ENCODE data around the gene BRCA1. TPM values are rescaled to one million over a fixed set of nuclear protein-coding genes. Genes with fewer than 3 reads are reported as not detected.

The BRCA1 gene
- polyA plus RNA-seq, 1 donor from 2014 or later, result 1.0 TPM

GRCh38 chr17:43015579-43015978, 109.6 kb downstream of the BRCA1 start:
- no peak overlapping the region for H3K4me3 ChIP-seq (ENCODE audit: low read length)
- peaks cover 4% of the 10 kb centered on the region for H4K20me1 ChIP-seq (ENCODE audit: insufficient read depth)
- no peaks in the 10 kb centered on the region for H3K9me2 ChIP-seq (ENCODE audit: insufficient read depth, low read length)
- H3K79me2 ChIP-seq (replicated peaks; ENCODE audit: insufficient read depth, low read length), result peaks cover 42% of the 10 kb centered on the region
- no peaks in the 10 kb centered on the region for H3K27me3 ChIP-seq (ENCODE audit: insufficient read depth, low read depth, low read length)
- no peak overlapping the region for H3K27ac ChIP-seq (ENCODE audit: low read length)
- H3K4me2 ChIP-seq (ENCODE audit: low read length), result no peak overlapping the region
- H3K9ac ChIP-seq (ENCODE audit: low read length), result no peak overlapping the region
- H3K9me3 ChIP-seq (ENCODE audit: low read length), result no peaks in the 10 kb centered on the region
- H3F3A ChIP-seq (ENCODE audit: insufficient read depth, low read length, poor library complexity, severe bottlenecking), result peaks cover 7% of the 10 kb centered on the region
- H3K36me3 ChIP-seq (ENCODE audit: insufficient read depth, low read length), result no peaks in the 10 kb centered on the region
- H2AFZ ChIP-seq (ENCODE audit: low read depth, low read length), result no peak overlapping the region
- no peak for TF ChIP-seq POLR2AphosphoS5 (IDR thresholded peaks at IDR 0.05)
- TF ChIP-seq MXI1 (conservative IDR thresholded peaks at IDR 0.05; ENCODE audit: poor library complexity, severe bottlenecking), result no peak
- no peak for TF ChIP-seq SMC3 (conservative IDR thresholded peaks at IDR 0.05; ENCODE audit: poor library complexity)
- no peak for TF ChIP-seq EP300 (conservative IDR thresholded peaks at IDR 0.05; ENCODE audit: poor library complexity, severe bottlenecking)
- TF ChIP-seq EZH2 (IDR thresholded peaks at IDR 0.05; ENCODE audit: borderline replicate concordance, insufficient read depth, low read length, poor library complexity, severe bottlenecking), result no peak
- TF ChIP-seq REST (IDR thresholded peaks at IDR 0.05; ENCODE audit: borderline replicate concordance), result no peak
- TF ChIP-seq CTCF (IDR thresholded peaks at IDR 0.05; ENCODE audit: poor library complexity, severe bottlenecking), result no peak
- TF ChIP-seq RAD21 (conservative IDR thresholded peaks at IDR 0.05), result no peak
- no peak for TF ChIP-seq TAF1 (IDR thresholded peaks at IDR 0.05; ENCODE audit: low read depth)

- H3K4me3 ChIP-seq (ENCODE audit: low read length), result no peak overlapping the region
- no peaks in the 10 kb centered on the region for H3K36me3 ChIP-seq (ENCODE audit: insufficient read depth, low read length)
- no peak for TF ChIP-seq SMC3 (conservative IDR thresholded peaks at IDR 0.05; ENCODE audit: poor library complexity)
- no peak for TF ChIP-seq CTCF (IDR thresholded peaks at IDR 0.05; ENCODE audit: poor library complexity, severe bottlenecking)
- TF ChIP-seq EP300 (conservative IDR thresholded peaks at IDR 0.05; ENCODE audit: poor library complexity, severe bottlenecking), result no peak
- TF ChIP-seq EZH2 (IDR thresholded peaks at IDR 0.05; ENCODE audit: borderline replicate concordance, insufficient read depth, low read length, poor library complexity, severe bottlenecking), result no peak
- TF ChIP-seq RAD21 (conservative IDR thresholded peaks at IDR 0.05), result no peak
- no peak for TF ChIP-seq MXI1 (conservative IDR thresholded peaks at IDR 0.05; ENCODE audit: poor library complexity, severe bottlenecking)
- no peak for TF ChIP-seq REST (IDR thresholded peaks at IDR 0.05; ENCODE audit: borderline replicate concordance)
- TF ChIP-seq POLR2AphosphoS5 (IDR thresholded peaks at IDR 0.05), result no peak
- TF ChIP-seq TAF1 (IDR thresholded peaks at IDR 0.05; ENCODE audit: low read depth), result no peak
- peaks cover under 1% of the 10 kb centered on the region for H4K20me1 ChIP-seq (ENCODE audit: insufficient read depth)
- no peaks in the 10 kb centered on the region for H3K9me2 ChIP-seq (ENCODE audit: insufficient read depth, low read length)
- no peak overlapping the region for H3K27ac ChIP-seq (ENCODE audit: low read length)
- peaks cover 35% of the 10 kb centered on the region for H3K79me2 ChIP-seq (replicated peaks; ENCODE audit: insufficient read depth, low read length)
- H3F3A ChIP-seq (ENCODE audit: insufficient read depth, low read length, poor library complexity, severe bottlenecking), result peaks cover 5% of the 10 kb centered on the region
- no peak overlapping the region for H3K9ac ChIP-seq (ENCODE audit: low read length)
- no peak overlapping the region for H2AFZ ChIP-seq (ENCODE audit: low read depth, low read length)
- H3K27me3 ChIP-seq (ENCODE audit: insufficient read depth, low read depth, low read length), result no peaks in the 10 kb centered on the region
- no peak overlapping the region for H3K4me2 ChIP-seq (ENCODE audit: low read length)
- no peaks in the 10 kb centered on the region for H3K9me3 ChIP-seq (ENCODE audit: low read length)
Measured at GRCh38 chr17:43014649-43015542, 110.3 kb downstream of the BRCA1 start.

Measured in neural cell (in vitro differentiated cells).